B cell (primary cell): ENCODE measurements around the gene MYBPHL.

Experiments
- CTCF ChIP-seq: fragments of 200-600 bp; IDR thresholded peaks from one replicate; pipeline ENCODE4 v1.8.0; 2022; ENCODE audit warnings: antibody characterized with exemption, mild to moderate bottlenecking
- EZH2 ChIP-seq: IDR thresholded peaks from 2 replicates; pipeline ENCODE4 v1.6.1; 2012; ENCODE audit warnings: borderline replicate concordance, low read depth, mild to moderate bottlenecking, moderate library complexity, low read length; ENCODE audit not compliant: insufficient read depth, poor library complexity, severe bottlenecking

DNA sequence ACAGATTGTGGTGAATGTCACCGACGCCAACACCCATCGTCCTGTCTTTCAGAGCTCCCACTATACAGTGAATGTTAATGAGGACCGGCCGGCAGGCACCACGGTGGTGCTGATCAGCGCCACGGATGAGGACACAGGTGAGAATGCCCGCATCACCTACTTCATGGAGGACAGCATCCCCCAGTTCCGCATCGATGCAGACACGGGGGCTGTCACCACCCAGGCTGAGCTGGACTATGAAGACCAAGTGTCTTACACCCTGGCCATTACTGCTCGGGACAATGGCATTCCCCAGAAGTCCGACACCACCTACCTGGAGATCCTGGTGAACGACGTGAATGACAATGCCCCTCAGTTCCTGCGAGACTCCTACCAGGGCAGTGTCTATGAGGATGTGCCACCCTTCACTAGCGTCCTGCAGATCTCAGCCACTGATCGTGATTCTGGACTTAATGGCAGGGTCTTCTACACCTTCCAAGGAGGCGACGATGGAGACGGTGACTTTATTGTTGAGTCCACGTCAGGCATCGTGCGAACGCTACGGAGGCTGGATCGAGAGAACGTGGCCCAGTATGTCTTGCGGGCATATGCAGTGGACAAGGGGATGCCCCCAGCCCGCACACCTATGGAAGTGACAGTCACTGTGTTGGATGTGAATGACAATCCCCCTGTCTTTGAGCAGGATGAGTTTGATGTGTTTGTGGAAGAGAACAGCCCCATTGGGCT, 54.5 kb downstream of the MYBPHL start:
- TF ChIP-seq CTCF (no peak), EZH2 (no peak)
